ENCODE data around the gene OR2B2.

OR2B2 gene

DNA sequence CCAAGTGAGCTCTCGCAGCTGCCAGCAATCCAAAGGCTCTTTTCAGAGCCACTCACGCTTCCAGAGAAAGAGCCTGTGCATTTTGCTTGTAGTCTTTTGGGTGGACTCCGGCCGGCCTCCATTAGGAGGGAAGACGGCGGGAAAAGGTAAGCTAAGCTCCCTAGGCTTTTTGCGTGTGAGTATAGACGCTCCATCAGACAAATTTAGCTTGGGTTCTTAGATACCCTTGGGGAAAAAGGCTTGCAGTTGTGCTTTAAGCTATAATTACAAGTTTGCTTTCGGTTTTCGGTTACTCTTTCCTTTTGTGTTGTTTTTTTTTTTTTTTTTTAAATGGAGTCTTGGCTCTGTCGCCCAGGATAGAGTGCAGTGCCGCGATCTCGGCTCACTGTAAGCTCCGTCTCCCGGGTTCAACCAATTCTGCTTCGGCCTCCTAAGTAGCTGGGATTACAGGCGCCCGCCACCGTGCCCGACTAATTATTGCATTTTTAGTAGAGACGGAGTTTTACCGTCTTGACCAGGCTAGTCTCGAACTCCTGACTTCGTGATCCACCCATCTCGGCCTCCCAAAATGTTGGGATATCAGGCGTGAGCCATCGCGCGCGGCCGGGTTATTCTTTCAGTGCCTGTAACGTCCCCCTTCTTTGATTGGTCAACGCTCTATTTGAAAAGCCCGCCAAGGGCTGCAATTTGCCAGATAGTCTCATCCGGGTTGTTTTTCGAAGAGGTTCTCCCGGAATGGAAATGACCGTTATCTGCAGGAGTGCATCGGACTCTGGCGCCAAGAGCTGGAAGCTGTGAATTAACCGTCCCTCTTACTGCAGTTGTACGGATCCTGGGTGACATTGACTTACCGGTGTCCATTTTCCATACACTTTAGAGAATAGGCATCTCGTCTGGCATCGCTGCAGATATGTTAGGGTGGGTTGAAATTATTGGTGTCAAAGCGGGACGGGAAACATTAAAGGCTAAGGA is 18.1 kb downstream of the OR2B2 start:
- Histone ChIP-seq H3K27ac (ENCODE audit: low read length) (peak overlapping the region; percentile 14), H3K27me3 (ENCODE audit: control insufficient read depth, insufficient read depth, low read length) (no peaks in the 10 kb centered on the region), H3K9me3 (ENCODE audit: control insufficient read depth, insufficient read depth, low read length) (no peaks in the 10 kb centered on the region), H3K4me3 (ENCODE audit: low read length) (peak overlapping the region; percentile 68), H3K4me1 (ENCODE audit: control insufficient read depth, insufficient read depth, low read length) (0 out of 2 replicates have a peak, but pooled peaks cover 1% of the 10 kb centered on the region), H3K36me3 (ENCODE audit: control insufficient read depth, insufficient read depth, low read length) (no peaks in the 10 kb centered on the region)
- no peak for DNase-seq (ENCODE audit: low read depth, low spot score)
- no CpG with 5 or more reads among the region's 48 CpGs for WGBS (ENCODE audit: insufficient coverage, insufficient read length)

- H3K4me1 ChIP-seq (ENCODE audit: control insufficient read depth, insufficient read depth, low read length) = 0 out of 2 replicates have a peak, but pooled peaks cover 1% of the 10 kb centered on the region
- WGBS (ENCODE audit: insufficient coverage, insufficient read length) = no CpG with 5 or more reads among the region's 41 CpGs
Measured at GRCh38 chr6:27893059-27893835, 18.9 kb downstream of the OR2B2 start.

GRCh38 chr6:27892649-27893058 is 19.5 kb downstream of the OR2B2 start:
- no peaks in the 10 kb centered on the region for H3K36me3 ChIP-seq (ENCODE audit: control insufficient read depth, insufficient read depth, low read length)
- no peaks in the 10 kb centered on the region for H3K27me3 ChIP-seq (ENCODE audit: control insufficient read depth, insufficient read depth, low read length)
- DNase-seq (ENCODE audit: low read depth, low spot score) = no peak
- H3K4me1 ChIP-seq (ENCODE audit: control insufficient read depth, insufficient read depth, low read length) = 0 out of 2 replicates have a peak, but pooled peaks cover 2% of the 10 kb centered on the region
- no CpG with 5 or more reads among the region's 26 CpGs for WGBS (ENCODE audit: insufficient coverage, insufficient read length)
- no peaks in the 10 kb centered on the region for H3K9me3 ChIP-seq (ENCODE audit: control insufficient read depth, insufficient read depth, low read length)
- peak overlapping the region; percentile 83 for H3K4me3 ChIP-seq (ENCODE audit: low read length)
- peak overlapping the region; percentile 16 for H3K27ac ChIP-seq (ENCODE audit: low read length)

More at GRCh38 chr6:27893059-27893835, 18.9 kb downstream of the OR2B2 start:
- DNase-seq (ENCODE audit: low read depth, low spot score) = no peak
- Histone ChIP-seq H3K9me3 (ENCODE audit: control insufficient read depth, insufficient read depth, low read length) (no peaks in the 10 kb centered on the region), H3K27ac (ENCODE audit: low read length) (no peak overlapping the region), H3K4me3 (ENCODE audit: low read length) (peak overlapping the region; percentile 83), H3K36me3 (ENCODE audit: control insufficient read depth, insufficient read depth, low read length) (no peaks in the 10 kb centered on the region), H3K27me3 (ENCODE audit: control insufficient read depth, insufficient read depth, low read length) (no peaks in the 10 kb centered on the region)

- no peak overlapping the region for H3K27ac ChIP-seq (ENCODE audit: low read length)
- H3K9me3 ChIP-seq (ENCODE audit: control insufficient read depth, insufficient read depth, low read length) = no peaks in the 10 kb centered on the region
- H3K4me3 ChIP-seq (ENCODE audit: low read length) = peak overlapping the region; percentile 34; the same call in 1 of the 2 replicates
- 0 out of 2 replicates have a peak, but pooled peaks cover 2% of the 10 kb centered on the region for H3K4me1 ChIP-seq (ENCODE audit: control insufficient read depth, insufficient read depth, low read length)
- H3K36me3 ChIP-seq (ENCODE audit: control insufficient read depth, insufficient read depth, low read length) = no peaks in the 10 kb centered on the region
- no peak for DNase-seq (ENCODE audit: low read depth, low spot score)
- WGBS (ENCODE audit: insufficient coverage, insufficient read length) = no CpG with 5 or more reads among the region's 7 CpGs
- H3K27me3 ChIP-seq (ENCODE audit: control insufficient read depth, insufficient read depth, low read length) = no peaks in the 10 kb centered on the region
Measured at GRCh38 chr6:27891320-27891875, 20.8 kb downstream of the OR2B2 start.

- no peaks in the 10 kb centered on the region for H3K9me3 ChIP-seq (ENCODE audit: control insufficient read depth, insufficient read depth, low read length)
- DNase-seq (ENCODE audit: low read depth, low spot score) = no peak
- peak overlapping the region; percentile 6 for H3K27ac ChIP-seq (ENCODE audit: low read length)
- H3K27me3 ChIP-seq (ENCODE audit: control insufficient read depth, insufficient read depth, low read length) = no peaks in the 10 kb centered on the region
- WGBS (ENCODE audit: insufficient coverage, insufficient read length) = no CpG with 5 or more reads among the region's 50 CpGs
- H3K36me3 ChIP-seq (ENCODE audit: control insufficient read depth, insufficient read depth, low read length) = no peaks in the 10 kb centered on the region
- H3K4me1 ChIP-seq (ENCODE audit: control insufficient read depth, insufficient read depth, low read length) = 0 out of 2 replicates have a peak, but pooled peaks cover 1% of the 10 kb centered on the region
- peak overlapping the region; percentile 72; the same call in 1 of the 2 replicates for H3K4me3 ChIP-seq (ENCODE audit: low read length)
Measured at GRCh38 chr6:27890445-27891319, 21.5 kb downstream of the OR2B2 start.

DNA sequence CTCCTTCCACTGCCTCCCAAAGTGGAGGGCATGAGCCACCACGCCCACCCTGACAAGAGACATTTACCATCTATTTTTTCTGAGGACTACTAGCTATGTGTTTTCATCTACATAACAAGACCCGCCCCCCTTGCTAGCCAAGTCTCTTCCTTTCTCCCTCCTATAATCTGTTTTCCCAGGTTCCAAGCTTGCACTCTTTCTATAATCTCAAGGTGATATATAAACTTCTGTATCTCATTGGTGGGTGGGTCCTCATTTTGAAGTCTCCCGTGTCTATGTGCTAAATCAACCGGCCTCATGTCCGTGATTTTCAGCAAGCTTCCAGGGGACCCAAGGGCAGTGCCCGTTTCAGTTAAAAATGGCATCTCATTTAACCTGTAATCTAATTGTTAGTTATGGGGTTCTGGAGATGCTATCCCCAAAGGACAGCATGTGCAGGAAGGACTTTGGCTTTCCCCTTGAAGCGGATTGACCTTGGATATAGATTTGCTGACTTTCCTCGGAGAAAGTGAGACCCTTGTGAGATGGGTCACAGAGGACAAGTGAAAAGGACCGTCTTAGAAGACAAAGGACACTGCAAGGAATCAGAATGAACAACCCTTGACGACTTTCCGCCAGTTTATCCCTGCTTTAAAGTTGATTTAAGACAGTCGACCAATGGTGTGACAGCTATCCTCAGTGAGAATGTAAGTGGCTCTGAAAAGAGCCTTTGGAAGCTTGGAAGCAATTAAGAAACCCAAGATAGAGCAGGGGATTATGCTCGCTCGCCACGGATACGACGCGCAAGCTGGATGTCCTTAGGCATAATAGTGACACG is 22.4 kb downstream of the OR2B2 start:
- H3K36me3 ChIP-seq (ENCODE audit: control insufficient read depth, insufficient read depth, low read length) = no peaks in the 10 kb centered on the region
- no peak for DNase-seq (ENCODE audit: low read depth, low spot score)
- 0 out of 2 replicates have a peak, but pooled peaks cover 1% of the 10 kb centered on the region for H3K4me1 ChIP-seq (ENCODE audit: control insufficient read depth, insufficient read depth, low read length)
- no peaks in the 10 kb centered on the region for H3K27me3 ChIP-seq (ENCODE audit: control insufficient read depth, insufficient read depth, low read length)
- no peaks in the 10 kb centered on the region for H3K9me3 ChIP-seq (ENCODE audit: control insufficient read depth, insufficient read depth, low read length)
- H3K27ac ChIP-seq (ENCODE audit: low read length) = peak overlapping the region; percentile 6
- WGBS (ENCODE audit: insufficient coverage, insufficient read length) = no CpG with 5 or more reads among the region's 19 CpGs
- H3K4me3 ChIP-seq (ENCODE audit: low read length) = peak overlapping the region; percentile 72; the same call in 1 of the 2 replicates

DNA sequence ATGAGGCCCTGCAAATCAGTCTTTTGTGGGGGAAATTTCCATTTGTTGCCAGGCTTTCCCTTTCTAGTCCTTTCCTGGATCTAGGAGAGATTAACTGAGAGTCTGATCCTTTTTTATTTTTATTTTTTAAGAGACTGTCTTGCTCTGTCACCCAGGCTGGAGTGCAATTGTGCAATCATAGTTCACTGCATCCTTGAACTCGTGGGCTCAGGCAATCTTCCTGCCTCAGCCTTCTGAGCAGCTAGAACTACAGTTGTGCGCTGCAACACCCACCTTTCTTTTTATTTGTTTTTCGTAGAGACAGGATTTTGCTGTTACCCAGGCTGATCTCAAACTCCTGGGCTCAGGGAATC is 22.9 kb downstream of the OR2B2 start:
- no peaks in the 10 kb centered on the region for H3K9me3 ChIP-seq (ENCODE audit: control insufficient read depth, insufficient read depth, low read length)
- WGBS (ENCODE audit: insufficient coverage, insufficient read length) = no CpG with 5 or more reads among the region's 3 CpGs
- H3K4me1 ChIP-seq (ENCODE audit: control insufficient read depth, insufficient read depth, low read length) = 0 out of 2 replicates have a peak, but pooled peaks cover 1% of the 10 kb centered on the region
- DNase-seq (ENCODE audit: low read depth, low spot score) = no peak
- H3K36me3 ChIP-seq (ENCODE audit: control insufficient read depth, insufficient read depth, low read length) = no peaks in the 10 kb centered on the region
- no peak overlapping the region for H3K27ac ChIP-seq (ENCODE audit: low read length)
- H3K27me3 ChIP-seq (ENCODE audit: control insufficient read depth, insufficient read depth, low read length) = no peaks in the 10 kb centered on the region
- peak overlapping the region; percentile 4; the same call in 1 of the 2 replicates for H3K4me3 ChIP-seq (ENCODE audit: low read length)

DNA sequence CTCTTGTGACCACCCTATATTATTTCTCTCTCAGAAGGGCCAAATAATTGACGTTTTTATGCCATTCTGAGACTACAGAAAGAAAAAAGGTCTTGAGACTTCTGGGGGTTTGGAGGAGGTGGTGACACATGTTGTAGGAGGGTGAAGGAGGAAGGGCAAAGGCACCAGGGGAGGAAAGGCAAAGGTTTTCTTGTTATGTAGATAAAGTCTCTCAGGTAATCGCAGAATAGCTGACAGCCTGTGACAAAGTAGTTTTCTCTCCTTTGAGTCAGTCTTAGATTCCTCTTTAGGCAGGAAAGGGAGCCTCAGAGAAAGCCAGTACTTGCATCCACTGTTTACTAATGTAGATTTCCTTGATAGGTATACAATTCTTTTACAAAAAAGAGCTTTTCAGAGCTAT is 23.6 kb downstream of the OR2B2 start:
- no peak for DNase-seq (ENCODE audit: low read depth, low spot score)
- Histone ChIP-seq H3K27ac (ENCODE audit: low read length) (peak overlapping the region; percentile 41), H3K9me3 (ENCODE audit: control insufficient read depth, insufficient read depth, low read length) (no peaks in the 10 kb centered on the region), H3K4me1 (ENCODE audit: control insufficient read depth, insufficient read depth, low read length) (0 out of 2 replicates have a peak, but pooled peaks cover 1% of the 10 kb centered on the region), H3K36me3 (ENCODE audit: control insufficient read depth, insufficient read depth, low read length) (no peaks in the 10 kb centered on the region), H3K27me3 (ENCODE audit: control insufficient read depth, insufficient read depth, low read length) (no peaks in the 10 kb centered on the region), H3K4me3 (ENCODE audit: low read length) (no peak overlapping the region)
- no CpG with 5 or more reads among the region's 2 CpGs for WGBS (ENCODE audit: insufficient coverage, insufficient read length)

- Histone ChIP-seq H3K27ac (ENCODE audit: low read length) (no peak overlapping the region), H3K36me3 (ENCODE audit: control insufficient read depth, insufficient read depth, low read length) (no peaks in the 10 kb centered on the region), H3K4me1 (ENCODE audit: control insufficient read depth, insufficient read depth, low read length) (peaks cover 3% of the 10 kb centered on the region; the same call in 1 of the 2 replicates), H3K27me3 (ENCODE audit: control insufficient read depth, insufficient read depth, low read length) (no peaks in the 10 kb centered on the region), H3K4me3 (ENCODE audit: low read length) (no peak overlapping the region), H3K9me3 (ENCODE audit: control insufficient read depth, insufficient read depth, low read length) (no peaks in the 10 kb centered on the region)
- WGBS (ENCODE audit: insufficient coverage, insufficient read length) = 100% methylated on average over 2 of the region's 3 CpGs
- no peak for DNase-seq (ENCODE audit: low read depth, low spot score)
Measured at GRCh38 chr6:27886073-27886472, 26.1 kb downstream of the OR2B2 start.

All from iPS DF 6.9 (cell line).